ENCODE data around the gene GPR150.

- no peak for TF ChIP-seq REST (IDR thresholded peaks at IDR 0.05; ENCODE audit: insufficient read depth in 1 of 2, low read depth in 2 of 2, low read length in 2 of 2)
- no peak for TF ChIP-seq TAF1 (IDR thresholded peaks at IDR 0.05; ENCODE audit: borderline replicate concordance, insufficient read depth, low read length)
- no peak for TF ChIP-seq SIN3A (IDR thresholded peaks at IDR 0.05; ENCODE audit: borderline replicate concordance, insufficient read depth, low read length)
Observed at GRCh38 chr5:95590880-95591279, 29.0 kb upstream of the GPR150 start.

Data from PFSK-1 (cell line).